HG03460 (cell line): ENCODE measurements around the gene TMPRSS11B.
"Not testable (repeated sequence)": the region's sequence is repeated elsewhere in the genome, so short reads cannot be mapped to it uniquely, and the experiment has no call there.

Experiments
- ATAC-seq: cut with Tn5 transposase; IDR thresholded peaks from one replicate; pipeline ENCODE4 v1.9.1; 2021; ENCODE audit not compliant: unreplicated experiment

Gene TMPRSS11B

GRCh38 chr4:68228568-68228967 is 16.9 kb downstream of the TMPRSS11B start:
- ATAC-seq = no peak

GRCh38 chr4:68218044-68218443 is 27.4 kb downstream of the TMPRSS11B start:
- ATAC-seq = no peak

- no peak for ATAC-seq
These were observed 29.0 kb downstream of the TMPRSS11B start for GRCh38 chr4:68216501-68216900.

- ATAC-seq = no peak
These were observed 36.5 kb downstream of the TMPRSS11B start for GRCh38 chr4:68209003-68209402.

GRCh38 chr4:68194305-68194704 is 51.2 kb downstream of the TMPRSS11B start:
- not testable (repeated sequence) for ATAC-seq

GRCh38 chr4:68193194-68193593 is 52.3 kb downstream of the TMPRSS11B start:
- ATAC-seq = no peak

GRCh38 chr4:68187145-68187544 is 58.3 kb downstream of the TMPRSS11B start:
- no peak for ATAC-seq

GRCh38 chr4:68184923-68185322 is 60.6 kb downstream of the TMPRSS11B start:
- no peak for ATAC-seq

GRCh38 chr4:68183417-68183816 is 62.1 kb downstream of the TMPRSS11B start:
- ATAC-seq = no peak

GRCh38 chr4:68182382-68182820 is 63.1 kb downstream of the TMPRSS11B start:
- no peak for ATAC-seq

GRCh38 chr4:68180849-68181526 is 64.5 kb downstream of the TMPRSS11B start:
- no peak for ATAC-seq

GRCh38 chr4:68176904-68177303 is 68.6 kb downstream of the TMPRSS11B start:
- no peak for ATAC-seq
